Activated B cell treated with CpG ODN at 0.5 μM for 24 hours (primary cell): ENCODE results near the gene LYRM1. TPM values are rescaled to one million over a fixed set of nuclear protein-coding genes. Genes with fewer than 3 reads are reported as not detected.

Source experiments
- ATAC-seq: fragments of 200-7000 bp; cut with Tn5 transposase; one replicate; pipeline ENCODE4 v1.10.0; 2021; ENCODE audit warnings: low read depth, mild to moderate bottlenecking, moderate library complexity
- CTCF ChIA-PET: fragments of 350-600 bp; sonication (Branson Sonifier 250); formaldehyde crosslinking; loops from one replicate; lab custom pipeline; 2021; ENCODE audit warnings: antibody characterized with exemption; lab: Charles Lee
- POLR2A ChIA-PET: fragments of 350-600 bp; sonication (Branson Sonifier 250); formaldehyde crosslinking; loops from one replicate; lab custom pipeline; 2021; ENCODE audit warnings: antibody characterized with exemption; lab: Charles Lee
- DNase-seq: peaks from one replicate; pipeline ENCODE4 v3.0.0; 2022
- H3K27ac Mint-ChIP-seq: one replicate; pipeline ENCODE4 v1.8.0; 2020; ENCODE audit warnings: mixed read lengths
- H3K27me3 Mint-ChIP-seq: one replicate; pipeline ENCODE4 v1.8.0; 2021; ENCODE audit warnings: mixed read lengths
- H3K36me3 Mint-ChIP-seq: one replicate; pipeline ENCODE4 v1.8.0; 2021; ENCODE audit warnings: low read depth, mixed read lengths
- H3K4me1 Mint-ChIP-seq: one replicate; pipeline ENCODE4 v1.8.0; 2021; ENCODE audit warnings: mixed read lengths
- H3K4me3 Mint-ChIP-seq: one replicate; pipeline ENCODE4 v1.8.0; 2020; ENCODE audit warnings: mild to moderate bottlenecking, mixed read lengths
- H3K9me3 Mint-ChIP-seq: one replicate; pipeline ENCODE4 v1.8.0; 2020; ENCODE audit warnings: mixed read lengths
- intact Hi-C: fragments of 100-400 bp; cut with micrococcal nuclease; formaldehyde crosslinking; loops from one replicate; pipeline ENCODE4 v1.15.1; 2024
- total RNA-seq: library from RNA; stranded (reverse); gene quantifications from 2 replicates; pipeline ENCODE4 v1.2.3, GENCODE V29; 2022
- TF ChIP-seq, protein P1 (sequence below): fragments of 200-600 bp; IDR thresholded peaks from one replicate; pipeline ENCODE4 v1.8.0; 2022; ENCODE audit warnings: antibody characterized with exemption, mild to moderate bottlenecking

LYRM1 gene
- total RNA-seq, 1 donor from 2014 or later: 20.7 TPM

DNA sequence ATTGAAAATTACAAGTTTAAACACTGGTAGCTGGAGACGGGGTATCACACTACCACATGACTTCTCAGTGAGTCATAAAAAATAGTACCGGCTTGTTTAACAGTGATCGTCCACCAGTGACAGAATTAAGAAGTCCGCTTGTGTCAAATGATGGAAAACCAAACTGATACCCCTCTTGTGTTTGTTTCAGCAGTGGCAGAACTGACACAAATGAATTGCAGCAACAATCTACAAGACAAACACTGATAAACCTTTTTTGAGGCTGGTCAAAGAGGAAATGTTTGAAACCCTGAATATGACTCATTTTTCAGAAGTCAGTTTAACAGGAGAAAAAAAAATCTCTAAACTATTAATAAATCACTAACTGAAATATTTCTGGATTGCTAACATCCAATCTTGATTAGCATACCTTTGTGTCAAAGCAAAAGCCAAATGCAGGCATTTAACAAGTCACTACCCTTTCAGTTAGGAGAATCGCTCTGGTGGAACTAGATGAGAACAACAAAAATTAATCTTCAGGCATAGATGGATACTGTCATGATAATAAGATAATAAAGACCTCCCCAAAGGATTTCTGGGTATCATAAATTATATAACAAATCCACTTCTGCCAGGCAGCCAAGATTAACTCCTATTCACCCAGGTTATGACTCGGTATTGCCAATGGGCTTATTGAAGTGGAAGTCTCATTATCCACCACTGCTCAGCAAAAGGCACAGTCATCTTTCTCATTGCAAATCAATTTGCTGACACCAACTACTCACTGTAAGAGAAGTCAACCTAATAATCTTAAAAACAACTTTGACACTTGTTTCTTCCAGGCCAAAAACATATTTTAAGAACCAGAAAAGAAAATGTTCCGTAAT lies 21.2 kb upstream of the LYRM1 start:
- Mint-ChIP-seq H3K4me1 (peaks cover 38% of the 10 kb centered on the region), H3K36me3 (peaks cover 5% of the 10 kb centered on the region), H3K27me3 (no peaks in the 10 kb centered on the region), H3K4me3 (no peak overlapping the region), H3K9me3 (no peaks in the 10 kb centered on the region), H3K27ac (no peak overlapping the region)
- ATAC-seq: no peak
- no peak for DNase-seq
- TF ChIP-seq, protein P1, sequence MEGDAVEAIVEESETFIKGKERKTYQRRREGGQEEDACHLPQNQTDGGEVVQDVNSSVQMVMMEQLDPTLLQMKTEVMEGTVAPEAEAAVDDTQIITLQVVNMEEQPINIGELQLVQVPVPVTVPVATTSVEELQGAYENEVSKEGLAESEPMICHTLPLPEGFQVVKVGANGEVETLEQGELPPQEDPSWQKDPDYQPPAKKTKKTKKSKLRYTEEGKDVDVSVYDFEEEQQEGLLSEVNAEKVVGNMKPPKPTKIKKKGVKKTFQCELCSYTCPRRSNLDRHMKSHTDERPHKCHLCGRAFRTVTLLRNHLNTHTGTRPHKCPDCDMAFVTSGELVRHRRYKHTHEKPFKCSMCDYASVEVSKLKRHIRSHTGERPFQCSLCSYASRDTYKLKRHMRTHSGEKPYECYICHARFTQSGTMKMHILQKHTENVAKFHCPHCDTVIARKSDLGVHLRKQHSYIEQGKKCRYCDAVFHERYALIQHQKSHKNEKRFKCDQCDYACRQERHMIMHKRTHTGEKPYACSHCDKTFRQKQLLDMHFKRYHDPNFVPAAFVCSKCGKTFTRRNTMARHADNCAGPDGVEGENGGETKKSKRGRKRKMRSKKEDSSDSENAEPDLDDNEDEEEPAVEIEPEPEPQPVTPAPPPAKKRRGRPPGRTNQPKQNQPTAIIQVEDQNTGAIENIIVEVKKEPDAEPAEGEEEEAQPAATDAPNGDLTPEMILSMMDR: no peak
- ChIA-PET CTCF (no interaction called here), POLR2A (no interaction called here)
- intact Hi-C loops: loop anchor here (5.0 to 10.0 kb wide), 2 partner anchors 65 to 72 kb away; partner anchors contain the start of genes ERI2 and REXO5

DNA sequence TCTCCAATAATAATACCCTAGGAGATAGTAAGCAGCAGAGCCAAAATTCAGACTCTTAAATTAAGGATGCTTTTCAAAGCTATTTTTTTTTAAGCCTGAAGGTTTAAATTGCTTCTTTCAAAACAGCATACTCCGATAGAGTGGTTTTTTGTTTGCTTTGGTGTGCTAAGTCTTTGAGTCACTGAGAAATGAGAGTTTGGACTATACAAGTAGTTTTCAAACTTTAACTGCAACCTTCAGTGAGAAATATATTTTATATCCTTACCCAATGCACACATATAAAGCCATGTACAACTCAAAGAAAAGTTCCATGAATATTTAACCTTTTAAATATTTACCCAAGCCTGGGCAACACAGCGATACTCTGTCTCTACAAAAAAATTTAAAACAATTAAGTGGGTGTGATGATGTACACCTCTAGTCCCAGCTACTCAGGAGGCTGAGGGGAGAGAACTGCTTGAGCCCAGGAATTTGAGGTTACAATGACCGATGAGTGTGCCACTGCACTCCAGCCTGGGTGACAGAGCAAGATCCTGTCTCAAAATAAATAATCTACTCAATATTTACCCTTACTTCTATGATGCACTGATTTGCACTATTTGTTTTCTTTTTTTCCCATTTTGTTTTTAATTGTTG lies 19.6 kb upstream of the LYRM1 start:
- DNase-seq (no peak), ATAC-seq (no peak)
- ChIA-PET POLR2A (no interaction called here), CTCF (no interaction called here)
- Mint-ChIP-seq H3K36me3 (peaks cover 11% of the 10 kb centered on the region), H3K27ac (no peak overlapping the region), H3K4me1 (peaks cover 25% of the 10 kb centered on the region), H3K27me3 (no peaks in the 10 kb centered on the region), H3K9me3 (no peaks in the 10 kb centered on the region), H3K4me3 (no peak overlapping the region)
- TF ChIP-seq, protein P1: no peak
- intact Hi-C loops: loop anchor here (5.0 kb wide), 1 partner anchor 74 kb away; the partner anchor contains the start of genes ERI2 and REXO5

DNA sequence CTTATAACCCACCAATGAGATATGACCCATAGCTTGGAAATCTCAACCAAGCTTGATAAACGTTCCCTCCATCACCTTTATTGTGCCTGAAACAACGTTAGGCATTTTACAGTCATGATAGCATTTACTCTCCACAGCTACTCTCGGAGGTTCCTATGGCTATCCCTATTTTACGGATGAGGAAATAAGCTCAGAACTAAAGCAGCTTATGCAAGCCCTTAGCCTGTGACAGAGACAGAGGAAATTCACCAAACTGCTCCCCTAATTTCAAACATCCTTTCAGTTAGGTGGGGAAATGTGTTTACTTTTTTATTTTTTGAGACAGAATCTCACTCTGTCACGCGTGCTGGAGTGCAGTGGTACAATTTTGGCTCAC lies 19.1 kb upstream of the LYRM1 start:
- no peaks in the 10 kb centered on the region for H3K27me3 Mint-ChIP-seq
- ChIA-PET POLR2A (no interaction called here), CTCF (no interaction called here)
- H3K36me3 Mint-ChIP-seq: peaks cover 11% of the 10 kb centered on the region
- intact Hi-C loops: loop anchor here (5.0 kb wide), 1 partner anchor 74 kb away; the partner anchor contains the start of genes ERI2 and REXO5
- no peak for ATAC-seq
- H3K27ac Mint-ChIP-seq: no peak overlapping the region
- TF ChIP-seq, protein P1: no peak
- no peaks in the 10 kb centered on the region for H3K9me3 Mint-ChIP-seq
- H3K4me3 Mint-ChIP-seq: no peak overlapping the region
- DNase-seq: no peak
- peaks cover 20% of the 10 kb centered on the region for H3K4me1 Mint-ChIP-seq

DNA sequence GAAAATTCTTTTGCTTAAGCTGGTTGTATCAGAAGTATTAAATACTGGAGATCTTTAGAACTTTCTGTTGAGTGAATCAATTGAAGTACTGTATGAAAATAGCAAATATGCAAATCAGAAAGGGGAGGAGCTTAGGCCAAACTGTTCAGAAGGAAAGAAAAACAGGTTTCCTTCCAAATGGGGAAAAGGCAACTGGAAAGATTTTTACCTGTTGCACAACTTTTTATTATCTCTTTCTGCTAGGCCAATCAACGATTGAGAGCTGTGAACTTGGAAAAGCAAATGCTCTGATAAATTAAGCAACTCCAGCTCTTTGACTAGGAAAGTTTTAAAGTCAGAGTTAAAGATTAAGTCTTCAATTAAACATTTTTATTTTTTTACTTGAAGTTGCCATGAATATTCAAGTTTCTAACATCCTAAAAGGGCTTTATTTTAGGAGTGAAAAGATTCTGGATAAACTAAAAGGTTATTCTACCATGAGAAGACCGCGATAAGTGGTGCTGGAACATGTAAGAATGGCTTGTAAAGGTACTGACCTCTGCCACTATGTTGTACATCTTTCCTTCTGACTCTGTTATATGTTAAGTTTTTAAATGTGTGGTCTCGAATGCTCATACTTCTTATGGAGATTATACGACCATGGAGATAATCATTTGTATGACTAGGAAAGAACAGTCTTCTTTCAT lies 16.9 kb upstream of the LYRM1 start:
- no peaks in the 10 kb centered on the region for H3K9me3 Mint-ChIP-seq
- intact Hi-C loops: loop anchor here (5.0 kb wide), 1 partner anchor 76 kb away; the partner anchor contains the start of genes ERI2 and REXO5
- no peak overlapping the region for H3K27ac Mint-ChIP-seq
- H3K4me3 Mint-ChIP-seq: no peak overlapping the region
- ChIA-PET POLR2A (no interaction called here), CTCF (no interaction called here)
- H3K4me1 Mint-ChIP-seq: peaks cover 14% of the 10 kb centered on the region
- DNase-seq: no peak
- peaks cover 12% of the 10 kb centered on the region for H3K36me3 Mint-ChIP-seq
- ATAC-seq: no peak
- no peaks in the 10 kb centered on the region for H3K27me3 Mint-ChIP-seq
- TF ChIP-seq, protein P1: no peak

DNA sequence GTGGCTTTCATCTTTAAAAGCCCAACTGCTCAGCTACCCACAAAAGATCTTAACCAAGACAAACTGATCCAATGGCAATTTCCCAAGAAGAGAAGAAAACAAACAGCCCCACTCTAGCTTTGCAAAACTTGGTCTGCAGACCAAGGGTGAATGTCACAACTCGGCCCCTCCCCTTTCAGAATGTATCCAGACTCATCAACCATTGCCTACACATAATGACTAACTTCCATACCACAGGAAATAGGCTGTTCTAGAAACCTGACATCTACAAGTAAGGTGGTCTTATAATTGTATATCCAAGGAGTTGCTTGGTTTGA lies 16.4 kb upstream of the LYRM1 start:
- Mint-ChIP-seq H3K9me3 (no peaks in the 10 kb centered on the region), H3K4me1 (peaks cover 10% of the 10 kb centered on the region), H3K27me3 (no peaks in the 10 kb centered on the region), H3K27ac (no peak overlapping the region), H3K36me3 (peaks cover 12% of the 10 kb centered on the region), H3K4me3 (no peak overlapping the region)
- ATAC-seq (no peak), DNase-seq (no peak)
- POLR2A ChIA-PET: no interaction called here
- intact Hi-C loops: loop anchor here (5.0 kb wide), 1 partner anchor 77 kb away; the partner anchor contains the start of genes ERI2 and REXO5
- CTCF ChIA-PET: no interaction called here
- TF ChIP-seq, protein P1: no peak
